HepG2 (cell line): ENCODE data around the gene SNAPIN. TPM values are rescaled to one million over a fixed set of nuclear protein-coding genes. Genes with fewer than 3 reads are reported as not detected.

Source experiments
- CREM ChIP-seq, 2 experiments: sonication (generic) in 1 of 2; formaldehyde crosslinking in 1 of 2; IDR thresholded peaks; 2 replicates each; pipeline versions ENCODE4 v1.4.0 to v1.6.1; 2016 to 2020; ENCODE audit warnings: antibody characterized with exemption in 1 of 2, mild to moderate bottlenecking in 1 of 2, missing genetic modification reagents in 1 of 2
- DDIT3 ChIP-seq: sonication (generic); formaldehyde crosslinking; IDR thresholded peaks from 2 replicates; pipeline ENCODE4 v1.4.0; 2020; ENCODE audit warnings: mild to moderate bottlenecking, missing genetic modification reagents
- KAT8 ChIP-seq: IDR thresholded peaks from 2 replicates; pipeline ENCODE4 v1.6.1; 2016; ENCODE audit warnings: missing genetic modification reagents, missing compliant biosample characterization
- KDM4B ChIP-seq: sonication (generic); formaldehyde crosslinking; IDR thresholded peaks from 2 replicates; pipeline ENCODE4 v1.4.0; 2020; ENCODE audit warnings: missing genetic modification reagents
- KIAA2018 ChIP-seq: sonication (generic); formaldehyde crosslinking; IDR thresholded peaks from 2 replicates; pipeline ENCODE4 v1.5.0; 2020; ENCODE audit warnings: mild to moderate bottlenecking, missing genetic modification reagents, borderline replicate concordance
- MTERF4 ChIP-seq: sonication (generic); formaldehyde crosslinking; IDR thresholded peaks from 2 replicates; pipeline ENCODE4 v1.8.0; 2023; ENCODE audit warnings: mild to moderate bottlenecking, missing genetic modification reagents
- RBAK ChIP-seq: sonication (generic); formaldehyde crosslinking; IDR thresholded peaks from 2 replicates; pipeline ENCODE4 v1.5.1; 2020; ENCODE audit warnings: mild to moderate bottlenecking, missing genetic modification reagents
- SOX13 ChIP-seq, 3 experiments: fragments of 450-650 bp in 1 of 3; sonication (generic) in 1 of 3; formaldehyde crosslinking in 1 of 3; IDR thresholded peaks in 2 of 3; conservative IDR thresholded peaks in 1 of 3; 2 replicates each; pipeline versions ENCODE4 v1.5.0 to v1.6.1; 2016 to 2020; ENCODE audit warnings: antibody characterized with exemption in 1 of 3, mild to moderate bottlenecking in 1 of 3, missing compliant biosample characterization in 1 of 3, missing genetic modification reagents in 1 of 3, moderate library complexity in 1 of 3
- TBP ChIP-seq: sonication (generic); formaldehyde crosslinking; IDR thresholded peaks from 2 replicates; pipeline ENCODE4 v1.5.0; 2020; ENCODE audit warnings: missing genetic modification reagents
- TEF ChIP-seq: sonication (generic); formaldehyde crosslinking; IDR thresholded peaks from 2 replicates; pipeline ENCODE4 v1.5.0; 2020; ENCODE audit warnings: missing genetic modification reagents
- ZNF260 ChIP-seq: sonication (generic); formaldehyde crosslinking; IDR thresholded peaks from 2 replicates; pipeline ENCODE4 v1.4.0; 2020; ENCODE audit warnings: missing genetic modification reagents, low read depth, mild to moderate bottlenecking, borderline replicate concordance
- ZNF589 ChIP-seq: sonication (generic); formaldehyde crosslinking; conservative IDR thresholded peaks from 2 replicates; pipeline ENCODE4 v1.8.0; 2022; ENCODE audit warnings: mild to moderate bottlenecking, moderate library complexity, missing genetic modification reagents
- polyA plus RNA-seq, 8 experiments: library from polyadenylated mRNA; depleted of rRNA in 3 of 8; stranded (reverse) in 7 of 8; unstranded in 1 of 8; fragments of >200 nt; fragmentation: Illumina TruSeq in 4 of 8; extraction: Trizol in 4 of 8; gene quantifications; 2 replicates each; pipeline versions ENCODE4 v1.2.1 to v1.2.3, GENCODE V29; 2011 to 2016; ENCODE audit warnings: low read depth in 4 of 8, missing spikeins in 1 of 8, mixed read lengths in 1 of 8; ENCODE audit not compliant: insufficient read depth in 1 of 8
- total RNA-seq, 5 experiments: library from RNA; depleted of rRNA; stranded (reverse); fragments of >200 nt; fragmentation: Illumina TruSeq; extraction: Trizol; gene quantifications; 2 replicates each; pipeline ENCODE4 v1.2.3, GENCODE V29; 2016; ENCODE audit warnings: low read depth in 1 of 5

The SNAPIN gene
- total and polyA plus RNA-seq, 2 of the 13 experiments (the other 11 are each of a cell fraction or from before 2014, with no cell fraction given), result 23.9 to 25.7 TPM

GRCh38 chr1:153631047-153632022 lies 27.2 kb upstream of the SNAPIN start (continued):
- TF ChIP-seq KIAA2018 (no peak), DDIT3 (CRISPR knock-in tag) (no peak), TBP (CRISPR knock-in tag) (no peak), ZNF260 (no peak), SOX13 (IDR thresholded peaks at IDR 0.05) (no peak), SOX13 (CRISPR knock-in tag; conservative IDR thresholded peaks at IDR 0.05 in 1 of 2, IDR thresholded peaks at IDR 0.05 in 1 of 2) (no peak; a peak in 1 of 4 replicates), TEF (CRISPR knock-in tag) (no peak), ZNF589 (CRISPR knock-in tag) (no peak), KAT8 (no peak), CREM (IDR thresholded peaks at IDR 0.05) (peak; percentile 39; the same call in 1 of the 2 replicates), CREM (CRISPR knock-in tag; IDR thresholded peaks at IDR 0.05) (no peak), KDM4B (CRISPR knock-in tag) (no peak), MTERF4 (CRISPR knock-in tag) (no peak), RBAK (no peak)
